NCI-H82 (cell line): ENCODE data around the gene TRIM65.

Experiments used
- DNase-seq: peaks from one replicate; lab custom pipeline; 2025; lab: John Stamatoyannopoulos, UW

Gene TRIM65

DNA sequence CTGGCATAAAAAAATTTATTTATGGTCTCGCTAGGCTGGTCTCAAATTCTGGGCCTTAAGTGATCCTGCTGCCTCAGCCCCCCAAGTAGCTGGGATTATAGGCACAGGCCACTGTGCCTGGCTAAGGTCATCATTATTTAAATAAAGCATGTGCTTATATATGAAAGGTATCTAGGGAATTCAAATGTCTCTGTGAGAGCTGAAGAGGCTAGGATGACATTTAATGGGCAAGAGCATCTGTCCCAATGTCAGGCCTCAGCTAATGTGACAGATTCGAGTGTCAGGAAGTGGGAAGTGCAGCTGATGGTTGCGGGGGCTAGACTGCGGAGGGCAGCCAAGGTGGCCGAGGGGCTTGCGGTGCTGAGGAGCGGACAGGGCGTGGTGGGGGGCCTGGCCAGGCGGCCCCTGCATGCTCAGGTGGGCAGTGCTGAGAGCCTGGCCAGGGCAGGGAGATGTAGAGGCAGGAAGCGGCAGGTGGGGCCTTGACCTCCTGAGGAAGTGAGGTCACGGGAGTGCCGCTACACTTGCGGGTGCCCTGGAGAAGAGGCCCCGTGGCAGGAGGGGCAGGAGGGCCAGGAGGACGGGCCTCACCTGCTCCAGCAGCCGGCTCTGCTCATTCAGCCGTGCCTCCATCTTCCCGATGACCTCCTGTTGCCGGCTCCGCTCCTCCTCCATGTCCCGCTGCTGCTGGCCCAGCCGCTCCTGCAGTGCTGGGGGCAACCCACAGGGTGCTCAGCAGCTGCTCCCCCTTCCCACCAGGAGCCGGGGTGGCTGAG is 20.6 kb upstream of the TRIM65 start:
- no peak for DNase-seq

DNA sequence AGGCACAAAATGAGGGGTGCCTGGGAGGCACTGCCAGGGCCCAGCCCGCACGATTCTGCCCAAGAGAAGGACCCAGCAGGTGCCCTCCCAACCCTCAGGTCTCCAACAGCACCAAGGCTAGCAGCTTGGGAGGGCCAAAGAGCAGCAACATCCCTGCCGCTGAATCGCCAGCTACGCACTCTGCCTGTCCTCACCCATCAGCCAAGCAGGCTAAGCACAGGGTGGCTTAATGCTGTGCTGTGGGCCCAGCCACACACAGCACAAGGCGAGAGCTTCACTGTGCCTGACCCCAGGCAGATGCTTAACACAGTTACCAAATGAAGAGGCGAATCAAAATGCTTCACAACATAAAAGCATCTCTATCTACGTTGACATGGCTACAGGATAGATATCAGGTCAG is 18.5 kb upstream of the TRIM65 start:
- DNase-seq, result peak; percentile 42

DNA sequence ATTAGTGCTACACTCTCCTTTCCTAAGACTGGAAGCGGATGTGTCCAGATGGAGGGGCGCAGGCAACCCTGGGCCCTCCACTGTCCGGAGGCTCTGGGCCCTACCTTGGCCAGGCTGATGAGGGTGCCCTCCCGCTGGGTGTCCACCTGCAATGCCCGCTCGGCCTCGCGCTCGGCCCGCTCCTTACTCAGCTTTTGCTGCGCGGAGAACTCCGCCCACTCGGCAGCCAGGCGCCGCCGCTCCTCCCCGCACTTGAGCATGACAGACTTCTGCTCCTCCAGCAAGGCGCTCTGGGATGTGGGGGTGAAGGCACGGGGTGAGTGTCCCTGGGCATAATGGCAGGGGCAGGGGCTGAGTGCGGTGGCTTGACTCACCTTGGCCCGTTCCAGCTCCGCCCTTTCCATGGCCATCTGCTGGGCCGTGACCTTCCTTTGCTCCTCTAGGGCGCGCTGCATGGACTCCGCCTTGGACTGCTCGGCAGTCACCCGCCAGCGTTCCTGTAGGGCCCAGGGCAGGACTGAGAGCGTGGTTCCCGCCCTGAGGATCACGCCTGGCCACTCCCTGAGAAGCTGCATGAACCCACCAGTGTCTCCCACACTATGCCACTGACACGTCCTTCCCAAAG is 18.0 kb upstream of the TRIM65 start:
- peak; percentile 67 for DNase-seq

DNA sequence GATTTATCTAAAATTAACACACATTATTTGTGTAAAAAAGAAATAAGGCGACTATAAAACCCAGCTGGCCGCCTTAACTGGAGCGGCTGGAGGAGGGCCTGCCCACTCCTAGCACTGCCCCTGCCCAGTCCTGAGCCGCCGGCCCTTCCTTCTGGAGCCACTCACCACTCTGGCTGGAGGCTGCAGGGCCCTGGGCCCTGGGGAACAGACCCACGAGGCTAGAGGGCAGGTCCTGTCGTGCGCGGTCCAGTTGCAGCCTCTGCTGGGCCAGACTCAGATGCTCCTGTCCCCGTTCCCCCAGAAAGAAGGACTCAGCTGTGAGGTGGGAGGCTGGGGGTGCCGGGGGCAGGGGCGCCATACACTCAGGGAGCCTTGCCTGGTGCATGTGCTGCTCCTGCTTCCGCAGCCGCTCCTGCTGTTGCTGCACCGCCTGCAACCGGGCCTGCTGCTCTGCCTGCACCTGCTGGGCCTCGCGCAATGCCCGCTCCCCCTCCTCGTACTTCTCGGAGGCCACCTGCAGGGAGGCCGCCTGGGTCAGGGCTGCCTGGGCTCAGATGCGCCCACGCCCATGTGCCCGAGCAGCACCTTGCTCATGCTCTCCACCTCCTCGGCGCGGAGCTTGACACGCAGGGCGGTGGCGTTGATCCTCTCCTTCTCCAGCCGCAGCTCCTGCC is 16.9 kb upstream of the TRIM65 start:
- no peak for DNase-seq

DNA sequence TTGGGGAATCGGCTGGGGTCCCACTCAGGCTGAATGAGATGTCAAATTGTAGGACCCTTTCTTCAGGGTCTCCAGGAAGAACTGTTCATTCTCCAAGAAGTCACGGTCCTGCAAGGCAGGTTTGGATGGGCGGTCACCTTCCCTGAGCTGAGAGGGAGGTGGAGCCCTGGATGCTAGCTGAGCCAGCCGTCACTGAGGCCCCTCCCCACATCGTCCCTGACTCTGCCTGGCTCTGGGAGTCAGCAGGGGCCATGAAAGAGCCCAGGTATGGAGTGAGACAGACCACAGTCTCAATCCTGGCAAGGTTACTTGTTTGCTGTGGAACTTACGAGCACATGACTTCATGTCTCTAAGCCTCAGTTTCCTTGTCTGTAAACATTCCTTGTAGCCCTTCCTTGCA is 13.9 kb upstream of the TRIM65 start:
- peak; percentile 86 for DNase-seq

DNA sequence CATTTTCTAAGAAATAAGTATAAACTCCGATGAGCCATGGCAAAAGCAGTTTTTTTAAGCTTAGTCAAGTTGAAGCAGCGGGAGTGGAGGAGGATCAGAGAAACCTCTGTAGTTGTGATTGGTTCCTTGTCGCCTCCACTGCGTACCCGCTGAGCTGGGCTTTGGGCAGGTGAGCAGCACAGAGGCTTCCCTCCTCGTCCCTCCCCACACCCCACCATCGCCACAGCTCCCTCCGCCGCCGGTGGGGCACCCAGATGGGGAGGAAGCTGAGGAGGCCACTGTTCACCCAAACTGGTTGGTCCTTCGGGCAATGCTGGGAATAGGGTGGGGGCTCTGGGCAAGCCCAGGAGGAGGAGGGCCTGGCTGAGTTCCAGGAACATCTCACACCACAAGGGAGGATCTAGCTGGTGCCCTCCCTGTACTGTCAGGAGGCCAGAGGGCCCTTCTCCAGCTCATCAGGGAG is 13.1 kb upstream of the TRIM65 start:
- peak; percentile 52 for DNase-seq

DNA sequence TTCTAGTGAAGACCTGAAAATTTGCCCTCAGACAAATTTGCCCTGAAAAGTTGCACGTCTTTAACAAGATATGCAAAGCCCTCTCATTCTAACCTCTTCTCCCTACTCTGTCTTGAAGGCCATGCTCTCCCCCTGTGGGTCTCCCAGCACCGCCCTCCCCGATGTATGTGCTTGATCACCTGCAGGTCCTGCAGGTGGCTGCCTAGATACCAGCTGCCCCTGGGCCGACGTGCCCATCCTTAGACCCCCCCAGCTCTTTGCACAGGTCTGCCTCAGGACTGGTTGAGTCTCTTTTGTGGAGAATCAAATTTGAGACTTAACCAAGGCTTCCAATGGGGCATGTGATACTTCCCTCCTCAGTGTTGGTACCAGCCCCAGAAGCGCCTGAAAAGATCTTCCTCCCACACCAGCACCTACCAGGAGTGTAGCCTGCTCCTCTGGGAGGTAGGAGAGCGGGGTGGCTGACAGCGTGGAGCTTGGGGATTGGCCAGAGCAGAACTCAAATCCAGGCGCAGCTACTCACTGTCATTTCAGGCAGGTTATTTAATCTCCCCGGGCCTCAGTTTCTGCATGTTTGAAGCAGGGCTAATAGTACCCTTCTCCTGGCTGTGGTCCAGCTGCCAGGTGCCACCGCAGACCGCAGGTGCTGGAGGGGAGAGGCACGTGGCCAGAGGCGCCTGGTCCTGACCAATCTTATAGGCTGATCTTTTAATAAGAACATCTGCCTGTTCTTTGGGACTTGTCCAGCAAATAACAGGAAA is 12.5 kb upstream of the TRIM65 start:
- DNase-seq, result no peak

DNA sequence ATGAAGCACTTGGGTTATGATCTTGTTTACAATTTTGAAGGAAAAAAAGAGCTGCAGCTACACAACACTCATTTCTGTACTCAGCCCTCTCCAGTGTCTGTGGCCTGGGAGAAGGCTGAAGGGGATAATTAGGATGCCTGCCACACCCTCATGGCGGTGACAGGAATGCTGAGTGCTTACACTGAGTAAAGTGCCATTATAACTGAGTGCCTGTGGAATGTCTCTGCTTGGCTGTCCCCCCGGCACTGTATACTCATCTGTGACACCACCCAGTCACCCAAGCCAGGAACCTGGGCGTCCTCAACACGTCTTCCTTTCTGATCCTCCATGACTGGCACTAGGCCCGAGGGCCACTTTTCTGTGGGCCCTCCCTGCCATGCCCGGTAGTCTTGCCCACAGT is 11.4 kb upstream of the TRIM65 start:
- no peak for DNase-seq

DNA sequence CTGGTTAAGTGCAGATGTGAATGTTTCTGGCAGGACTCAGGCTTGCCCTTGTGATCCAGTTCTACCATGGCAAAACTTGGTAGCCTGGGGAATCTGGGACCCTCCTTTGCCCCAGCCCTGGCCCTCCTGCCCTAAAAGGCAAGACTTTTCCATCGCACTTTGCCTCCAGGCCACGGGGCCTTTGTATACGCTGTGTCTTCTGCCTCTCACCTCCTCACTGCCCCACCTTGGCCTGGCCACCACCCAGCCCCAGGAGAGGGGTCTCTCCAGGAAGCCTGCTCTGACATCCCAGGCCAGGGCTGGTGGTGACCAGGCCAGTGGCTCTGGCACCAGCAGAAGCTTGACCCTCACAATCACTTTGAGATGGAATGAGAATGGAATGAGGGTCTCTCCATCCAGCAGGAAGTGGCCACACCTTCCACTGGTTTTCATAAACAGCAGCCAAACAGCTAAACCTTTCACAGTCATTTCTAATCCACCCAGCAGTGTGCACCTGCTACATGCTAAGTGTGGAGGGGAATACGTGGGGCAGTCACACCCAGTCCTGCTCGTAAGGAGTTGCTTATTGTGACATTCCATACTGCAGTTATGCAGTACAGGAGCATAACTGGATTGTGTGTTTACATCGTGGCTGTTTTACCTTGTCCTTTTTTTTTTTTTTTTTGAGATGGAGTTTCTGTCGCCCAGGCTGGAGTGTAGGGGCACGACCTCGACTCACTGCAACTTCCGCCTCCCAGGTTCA is 9.6 kb upstream of the TRIM65 start:
- no peak for DNase-seq

DNA sequence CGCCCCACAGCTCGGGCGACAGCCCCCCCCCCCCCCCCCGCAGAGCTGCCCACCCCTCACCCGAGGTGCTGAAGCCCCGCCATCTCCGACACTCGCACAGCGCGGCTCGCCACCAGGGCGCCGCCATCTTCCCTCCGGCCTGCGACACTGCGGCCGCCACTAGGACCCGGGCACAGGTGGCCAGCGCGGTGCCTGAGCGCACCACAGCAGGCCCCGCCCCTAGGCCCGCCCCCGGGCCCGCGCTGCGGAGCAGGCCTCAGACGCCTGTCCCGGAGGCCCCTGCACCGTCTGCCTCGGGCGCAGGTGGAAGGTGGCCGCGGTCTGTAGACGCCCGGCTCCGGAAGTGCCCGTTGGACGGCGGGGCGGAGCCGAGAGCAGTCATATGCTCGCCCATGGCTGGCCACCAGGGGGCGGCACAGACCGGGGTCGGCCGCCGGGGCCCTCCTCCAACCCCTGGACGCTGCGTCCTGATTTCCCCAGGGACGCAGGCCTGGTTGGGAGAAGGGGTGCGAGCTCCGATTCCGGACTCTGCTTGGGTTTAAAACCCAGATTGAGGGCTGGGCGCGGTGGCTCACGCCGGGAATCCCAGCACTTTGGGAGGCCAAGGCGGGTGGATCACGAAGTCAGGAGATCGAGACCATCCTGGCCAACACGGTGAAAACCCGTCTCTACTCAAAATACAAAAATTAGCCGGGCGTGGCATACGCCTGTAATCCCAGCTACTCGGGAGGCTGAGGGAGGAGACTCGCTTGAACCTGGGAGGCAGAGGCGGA is 8.2 kb upstream of the TRIM65 start, which contains the start of gene MRPL38:
MRPL38 (minus strand) TSS at position 136 of the 773 bp plus-strand sequence; CDS start at position 127, 9 bp downstream.
- peak; percentile 98 for DNase-seq

DNA sequence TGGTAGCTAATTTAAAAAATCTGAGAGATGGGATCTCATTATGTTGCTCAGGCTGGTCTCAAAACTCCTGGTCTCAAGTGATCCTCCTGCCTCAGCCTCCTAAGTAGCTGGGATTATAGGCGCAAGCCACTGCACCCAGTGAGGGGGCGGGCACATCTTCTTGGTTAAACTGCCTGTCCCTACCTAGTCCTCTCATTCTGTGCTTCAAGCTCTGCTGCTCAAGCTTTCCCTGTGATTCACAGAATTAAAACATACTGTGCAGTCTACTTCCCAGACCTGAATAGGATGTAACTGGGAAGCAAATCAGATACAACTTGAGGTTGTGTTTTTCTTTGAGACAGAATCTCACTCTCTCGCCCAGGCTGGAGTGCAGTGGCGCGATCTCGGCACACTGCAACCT is 5.7 kb upstream of the TRIM65 start:
- DNase-seq, result no peak

DNA sequence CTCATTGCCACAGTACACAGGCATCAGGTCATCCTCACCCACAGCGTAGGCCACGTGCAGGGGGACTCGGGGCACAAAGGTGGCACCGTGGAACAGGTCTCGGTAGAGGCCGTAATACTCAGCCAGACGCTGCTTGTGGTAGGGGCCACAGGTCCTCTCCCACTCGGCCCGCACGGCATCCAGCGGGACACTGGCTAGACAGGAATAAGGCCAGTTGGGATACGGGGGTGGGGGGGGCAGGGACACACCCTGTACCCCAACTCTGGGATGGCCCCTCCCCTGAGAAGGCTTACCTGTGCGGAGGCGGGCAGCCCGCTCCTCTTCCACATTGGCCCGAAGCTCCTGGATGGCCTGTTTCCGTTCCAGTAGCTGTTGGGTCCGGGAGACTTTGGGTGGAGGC is 5.0 kb upstream of the TRIM65 start:
- DNase-seq, result no peak

DNA sequence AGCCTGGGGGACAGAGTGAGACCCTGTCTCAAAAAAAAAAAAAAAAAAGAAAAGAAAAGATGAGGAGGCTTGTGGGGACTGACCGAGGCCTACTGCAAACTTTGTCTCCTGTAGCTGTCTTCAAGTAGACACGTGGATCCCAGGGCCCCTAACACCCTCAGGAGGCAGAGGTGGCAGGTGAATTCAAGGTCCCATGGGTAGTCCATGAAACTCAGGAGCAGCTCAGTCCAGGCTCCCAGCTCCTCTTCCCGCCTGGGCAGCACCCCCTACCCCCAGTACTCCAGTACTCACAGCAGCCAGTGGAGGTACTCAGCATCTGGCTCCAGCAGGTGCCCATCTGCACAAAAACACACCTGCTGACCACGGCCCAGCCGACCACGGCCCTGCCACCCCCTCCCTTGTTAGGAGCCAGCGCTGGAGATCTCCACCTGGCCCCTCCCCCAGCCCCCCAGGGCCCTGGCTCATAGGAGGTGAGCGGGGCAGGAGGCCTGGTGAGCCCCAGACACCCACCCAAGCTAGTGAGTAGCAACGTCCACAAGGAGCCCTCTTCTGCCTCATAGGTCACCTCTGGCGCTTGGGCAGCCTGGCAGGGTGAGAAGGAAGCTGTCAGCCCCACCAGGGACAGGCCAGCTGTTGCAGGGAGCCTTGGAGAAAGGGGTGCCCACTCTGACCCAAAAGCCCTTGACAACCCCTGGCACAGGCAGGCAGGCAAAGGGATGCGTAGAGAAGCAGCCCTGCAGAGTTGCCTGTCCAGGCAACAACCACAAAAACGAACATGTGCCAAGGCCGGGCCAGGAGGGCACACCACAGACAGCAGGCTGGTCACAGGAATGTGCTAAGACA is 4.2 kb upstream of the TRIM65 start:
- no peak for DNase-seq

DNA sequence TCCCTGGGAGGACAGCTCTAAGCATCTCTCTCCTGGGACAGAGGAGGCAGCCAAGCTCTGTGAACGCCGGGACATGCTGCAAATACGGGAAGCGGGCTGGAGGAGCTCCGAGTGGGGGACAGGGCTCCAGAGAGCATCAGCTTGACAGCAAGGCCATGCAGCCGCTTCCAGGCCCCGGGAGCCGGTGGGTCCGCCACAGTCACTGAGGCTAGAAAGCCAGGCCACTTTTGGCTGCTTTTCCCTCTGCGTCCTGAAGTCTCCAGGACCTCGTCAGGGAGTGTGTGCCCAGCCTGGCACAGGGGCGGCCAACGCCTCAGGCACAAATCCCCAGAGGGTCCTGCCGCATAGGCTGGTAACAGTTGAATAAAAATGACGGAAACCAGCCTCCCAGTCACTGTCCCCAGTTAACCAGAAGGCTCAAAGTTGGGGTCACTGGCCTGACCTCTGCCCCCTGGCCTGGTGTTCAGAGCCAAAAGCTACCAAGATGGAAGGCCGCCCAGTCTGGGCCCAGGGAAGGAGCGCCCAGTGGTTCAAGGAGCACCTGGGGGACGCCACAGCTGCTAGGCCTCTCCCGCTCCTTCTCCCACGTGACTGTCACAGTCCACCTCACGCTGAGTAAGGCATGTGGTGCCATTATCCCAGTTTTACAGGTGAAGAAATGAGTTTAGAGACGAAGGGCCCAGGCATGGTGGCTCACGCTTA is 3.2 kb upstream of the TRIM65 start:
- DNase-seq, result no peak

DNA sequence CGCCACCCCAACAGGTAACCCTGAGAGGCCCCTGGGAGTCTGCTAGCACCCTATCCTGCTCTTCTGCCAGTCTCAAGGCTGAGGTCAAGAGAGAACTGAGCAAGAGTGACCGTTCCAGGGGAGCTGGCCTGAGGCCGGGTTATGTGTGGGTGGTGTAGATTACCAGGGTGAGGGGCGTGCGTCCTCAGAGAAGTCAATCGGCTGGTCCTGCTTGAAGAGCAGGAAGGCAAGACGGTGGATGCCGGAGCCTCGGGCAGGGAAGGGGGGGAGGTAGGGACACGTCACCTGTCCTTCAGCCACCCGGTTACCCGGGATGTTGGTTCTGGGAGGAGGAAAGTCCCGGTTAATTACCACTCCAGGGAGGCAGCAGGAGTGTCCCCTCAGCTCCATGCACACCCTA is 2.6 kb upstream of the TRIM65 start:
- DNase-seq, result no peak

DNA sequence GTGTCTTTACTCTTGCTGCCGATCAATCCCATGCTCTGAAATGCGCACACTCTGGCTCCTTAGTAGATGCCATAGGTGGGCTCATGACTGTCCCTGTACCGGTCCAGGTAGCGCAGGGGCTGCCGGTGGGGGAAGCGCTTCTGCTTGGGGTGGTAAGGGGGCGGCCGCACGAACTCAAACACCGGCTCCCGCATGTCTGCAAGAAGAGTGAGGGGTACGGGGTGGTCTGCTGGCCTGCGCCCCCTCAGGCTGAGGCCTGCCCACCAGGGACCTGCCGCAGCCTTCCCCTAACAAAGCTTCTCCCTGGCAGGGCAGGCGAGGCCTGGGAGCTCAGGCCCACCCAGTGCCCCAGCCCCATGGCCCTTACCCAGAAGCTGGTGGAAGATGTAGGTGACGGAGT is 2.0 kb upstream of the TRIM65 start:
- no peak for DNase-seq

DNA sequence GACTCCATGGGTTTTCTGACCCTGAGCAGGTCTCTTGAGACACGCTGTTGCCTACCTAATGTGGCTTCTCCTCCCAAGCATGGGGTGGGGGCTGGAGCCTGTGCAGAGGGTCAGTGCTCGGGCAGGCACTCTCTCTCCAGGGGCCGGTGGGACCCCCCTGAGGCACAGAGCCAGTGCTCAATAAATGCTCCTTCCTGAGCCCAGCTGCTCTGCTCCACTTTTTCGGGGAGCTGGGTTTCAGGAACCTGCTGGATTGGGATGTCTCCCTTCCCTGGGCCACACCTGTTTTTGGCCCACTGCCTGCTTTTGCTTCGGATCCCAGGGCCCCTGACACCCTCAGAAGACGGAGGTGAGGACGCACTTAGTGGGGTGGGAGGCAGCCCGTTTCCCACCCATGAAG is 1.3 kb upstream of the TRIM65 start:
- no peak for DNase-seq

DNA sequence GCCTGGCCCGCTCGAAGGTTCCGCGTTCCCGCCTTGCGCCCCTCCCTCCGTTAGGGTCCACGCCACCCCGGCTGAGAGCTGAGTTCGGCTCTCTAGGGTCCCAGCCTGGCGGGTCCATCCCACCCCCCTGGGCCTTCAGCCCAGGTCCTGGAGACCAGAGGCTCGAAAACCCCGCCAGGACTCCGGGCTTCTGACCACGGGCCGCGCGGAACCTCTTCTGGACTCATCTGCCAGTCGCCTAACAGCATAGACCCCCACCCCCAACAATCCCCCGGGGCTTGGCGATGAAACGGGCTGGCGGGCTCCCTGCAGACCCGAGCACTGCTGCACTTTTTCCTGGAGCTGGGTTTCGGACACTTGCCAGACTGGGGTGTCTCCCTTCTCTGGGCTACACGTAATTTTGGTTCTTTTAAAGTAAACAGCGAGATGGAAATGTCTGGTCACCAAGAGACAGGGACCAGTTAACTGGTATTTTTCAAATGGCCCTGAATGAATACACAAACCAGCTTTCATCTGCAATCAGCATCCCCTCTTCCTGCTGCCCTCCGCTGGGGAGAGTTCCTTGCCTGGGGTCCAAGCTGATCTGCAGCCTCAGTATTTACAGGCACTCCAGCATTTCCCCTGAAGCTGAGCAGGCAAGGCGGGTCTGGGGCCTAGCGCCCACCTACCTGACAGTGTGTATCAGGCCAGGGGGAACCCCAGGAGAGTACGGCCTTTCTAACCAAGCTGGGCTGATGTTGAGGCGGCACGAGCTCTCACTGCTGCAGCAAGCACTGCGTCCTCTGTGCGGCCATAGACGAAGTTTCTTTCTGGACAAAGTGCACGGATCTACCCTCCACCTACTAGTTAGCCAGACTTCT is 639 bp upstream of the TRIM65 start:
- no peak for DNase-seq
